GM18505 (cell line): ENCODE results near the gene PIBF1.
A peak's percentile ranks its signal among the peaks of the same experiment; 100 is the strongest.

Experiments used
- ATAC-seq: cut with Tn5 transposase; IDR thresholded peaks from one replicate; pipeline ENCODE4 v1.9.1; 2021; ENCODE audit not compliant: unreplicated experiment
- POLR2A ChIP-seq: IDR thresholded peaks from 4 replicates; pipeline ENCODE4 v1.6.1; 2011; ENCODE audit warnings: borderline replicate concordance; ENCODE audit not compliant: insufficient read depth, insufficient read length; ENCODE audit errors: extremely low read depth

The PIBF1 gene

GRCh38 chr13:72970301-72970880 is 188.5 kb downstream of the PIBF1 start:
- no peak for TF ChIP-seq POLR2A
- ATAC-seq, result no peak

GRCh38 chr13:72970956-72971355 is 189.0 kb downstream of the PIBF1 start:
- ATAC-seq, result no peak
- TF ChIP-seq POLR2A, result no peak

DNA sequence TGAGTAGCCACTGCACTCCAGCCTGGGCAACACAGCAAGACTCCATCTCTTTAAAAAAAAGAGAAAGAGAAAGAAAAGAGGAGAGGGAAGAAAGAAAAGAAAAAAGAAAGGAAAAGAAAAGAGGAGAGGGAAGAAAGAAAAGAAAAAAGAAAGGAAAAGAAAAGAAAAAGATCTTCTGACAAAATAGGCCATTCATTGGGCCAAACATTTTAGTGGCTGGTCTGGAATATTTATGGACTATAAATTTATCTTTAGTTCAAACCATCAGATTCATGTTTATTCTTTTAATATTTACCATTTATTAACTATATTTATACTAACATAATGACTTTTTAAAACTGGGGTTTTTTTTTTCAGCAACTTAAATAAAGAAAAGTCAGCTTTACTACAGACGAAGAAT is 191.3 kb downstream of the PIBF1 start:
- ATAC-seq, result no peak
- TF ChIP-seq POLR2A, result no peak

DNA sequence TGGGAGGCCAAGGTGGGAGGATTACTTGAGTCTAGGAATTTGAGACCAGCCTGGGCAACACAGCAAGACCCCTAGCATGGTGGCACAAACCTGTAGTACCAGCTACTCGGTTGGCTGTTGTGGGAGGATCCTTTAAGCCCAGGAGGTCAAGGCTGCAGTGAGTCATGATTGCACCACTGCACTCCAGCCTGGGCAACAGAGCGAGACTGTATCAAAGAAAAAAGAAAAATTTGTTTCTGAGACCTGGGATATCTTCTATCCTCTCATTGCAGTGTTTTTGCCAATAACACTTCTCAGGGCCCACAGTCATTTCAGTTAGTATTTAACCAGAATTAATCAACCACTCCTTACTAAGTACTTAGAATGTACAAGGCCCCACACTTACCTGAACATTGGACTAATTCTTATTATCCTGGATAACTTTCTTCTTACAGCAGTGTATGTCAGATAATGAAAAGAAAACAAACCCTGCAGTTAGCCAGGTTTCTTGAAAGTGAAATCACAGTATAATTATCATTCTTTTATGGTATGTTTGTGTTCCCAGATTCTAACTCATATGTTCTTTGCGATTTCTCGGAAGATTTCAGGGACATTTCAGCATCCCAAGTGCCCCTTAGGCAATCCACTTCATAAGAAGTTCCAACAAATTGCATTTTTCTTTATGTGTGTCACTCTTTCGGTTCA is 201.3 kb downstream of the PIBF1 start:
- no peak for TF ChIP-seq POLR2A
- no peak for ATAC-seq

DNA sequence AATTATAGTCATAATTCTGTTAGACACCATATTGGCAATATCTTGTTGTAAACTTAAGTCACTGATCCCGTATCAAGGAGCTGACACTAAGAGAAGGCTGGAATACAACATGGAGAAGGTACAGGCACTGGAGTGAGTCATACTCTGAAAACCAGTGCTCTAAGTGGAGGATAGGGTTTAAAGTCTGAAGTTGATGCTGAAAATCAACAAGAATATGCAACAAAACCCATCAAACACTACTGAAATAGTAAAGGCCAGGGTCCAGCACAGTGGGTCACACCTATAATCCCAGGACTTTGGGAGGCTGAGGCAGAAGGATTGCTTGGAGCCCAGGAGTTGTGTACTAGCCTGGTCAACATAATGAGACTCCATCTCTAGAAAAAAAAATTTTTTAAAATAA is 203.7 kb downstream of the PIBF1 start:
- TF ChIP-seq POLR2A, result no peak
- no peak for ATAC-seq

- no peak for ATAC-seq
- no peak for TF ChIP-seq POLR2A
Observed at GRCh38 chr13:72986197-72986596, 204.3 kb downstream of the PIBF1 start.

- no peak for ATAC-seq
- no peak for TF ChIP-seq POLR2A
Observed at GRCh38 chr13:72990953-72991352, 209.0 kb downstream of the PIBF1 start.

- no peak for TF ChIP-seq POLR2A
- ATAC-seq, result no peak
Observed at GRCh38 chr13:72998012-72998411, 216.1 kb downstream of the PIBF1 start.

GRCh38 chr13:73000027-73000674 is 218.2 kb downstream of the PIBF1 start:
- no peak for TF ChIP-seq POLR2A
- ATAC-seq, result peak; percentile 72

GRCh38 chr13:73001971-73002370 is 220.0 kb downstream of the PIBF1 start:
- no peak for ATAC-seq
- no peak for TF ChIP-seq POLR2A

GRCh38 chr13:73011751-73012150 is 229.8 kb downstream of the PIBF1 start:
- TF ChIP-seq POLR2A, result no peak
- no peak for ATAC-seq

- no peak for ATAC-seq
- TF ChIP-seq POLR2A, result no peak
Observed at GRCh38 chr13:73015805-73016204, 233.9 kb downstream of the PIBF1 start.

- TF ChIP-seq POLR2A, result no peak
- ATAC-seq, result no peak
Observed at GRCh38 chr13:73018336-73018735, 236.4 kb downstream of the PIBF1 start.

DNA sequence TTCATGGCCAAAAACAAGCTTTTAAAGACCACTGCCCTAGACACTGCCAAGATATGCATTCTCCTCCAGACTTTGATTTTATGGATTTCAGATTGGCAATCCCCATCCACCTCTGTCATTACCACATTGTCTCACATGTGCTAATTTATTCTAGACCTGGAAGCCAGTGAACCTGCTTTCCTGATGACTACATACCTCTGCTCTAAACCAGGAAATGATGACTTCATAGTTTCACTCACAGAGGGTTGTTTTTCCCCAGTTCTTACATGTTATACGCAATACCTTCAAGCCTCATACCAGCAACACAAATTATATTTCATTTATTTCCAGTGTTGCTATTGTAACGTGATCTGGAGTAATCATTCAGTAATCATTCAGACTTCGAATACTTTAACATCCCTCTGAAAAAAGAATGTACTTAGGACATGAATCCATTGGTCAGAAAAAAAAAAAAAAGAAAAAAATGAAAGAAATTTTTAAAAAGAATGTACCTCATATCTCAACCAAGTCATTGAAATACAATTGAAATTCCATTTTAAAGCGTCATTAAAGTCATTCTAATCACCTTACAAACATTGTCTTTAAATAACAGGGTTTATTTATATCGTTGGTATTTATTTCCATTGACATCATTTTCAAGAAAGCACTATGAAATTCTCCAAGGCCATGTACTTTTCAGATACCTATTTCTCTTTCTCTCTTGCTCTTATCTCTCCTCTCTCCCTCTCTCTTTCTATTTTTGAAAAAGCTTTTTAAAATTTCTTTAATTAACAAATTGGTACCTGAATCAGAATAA is 243.5 kb downstream of the PIBF1 start:
- TF ChIP-seq POLR2A, result no peak
- ATAC-seq, result no peak

- TF ChIP-seq POLR2A, result no peak
- no peak for ATAC-seq
Observed at GRCh38 chr13:73034901-73035300, 253.0 kb downstream of the PIBF1 start.
